ENCODE data around the gene TC2N. TPM values are rescaled to one million over a fixed set of nuclear protein-coding genes. Genes with fewer than 3 reads are reported as not detected.
A peak's percentile ranks its signal among the peaks of the same experiment; 100 is the strongest.
"Not testable (repeated sequence)": the region's sequence is repeated elsewhere in the genome, so short reads cannot be mapped to it uniquely, and the experiment has no call there.

TC2N gene
- 10 to 100 TPM in 3 of 12 donors, 1 to 10 TPM in 8, not detected in 1; 1.8 to 26.8 (median 4.8) TPM for polyA plus RNA-seq (ENCODE audit: insufficient read length in 12 of 12)
- long read RNA-seq, donor 1, full-length matches to known transcripts: 5 of 11 reads
- long read RNA-seq, donor 1, partial matches to known transcripts: 6 of 11 reads
- long read RNA-seq, donor 1, other reads (novel, unspliced or antisense): 0 of 11 reads
- long read RNA-seq, donor 2, partial matches to known transcripts: 0 of 1 reads
- long read RNA-seq, donor 2, other reads (novel, unspliced or antisense): 0 of 1 reads
- long read RNA-seq, donor 3: 0 reads
- long read RNA-seq, donor 4: 0 reads
- long read RNA-seq, donor 5: 0 reads
- long read RNA-seq, donor 6: 0 reads
- long read RNA-seq, donor 7, full-length matches to known transcripts: 2 of 2 reads
- long read RNA-seq, donor 7, partial matches to known transcripts: 0 of 2 reads
- long read RNA-seq, donor 7, other reads (novel, unspliced or antisense): 0 of 2 reads
- long read RNA-seq, donor 8: 0 reads
- long read RNA-seq, donor 9: 0 reads
- long read RNA-seq, donor 10, partial matches to known transcripts: 0 of 2 reads
- long read RNA-seq, donor 10, other reads (novel, unspliced or antisense): 0 of 2 reads
- long read RNA-seq, donor 11: 0 reads

- DNase-seq: no peak
These were observed at the start of gene TC2N for GRCh38 chr14:91867316-91867988. Gene TC2N (minus strand): TSS chr14:91867536. CDS start chr14:91813769, 53,767 bp downstream.

- DNase-seq: no peak
These were observed 44.7 kb upstream of the TC2N start for GRCh38 chr14:91912035-91912434.

- no peak for DNase-seq
These were observed 44.2 kb upstream of the TC2N start for GRCh38 chr14:91911474-91912032.

GRCh38 chr14:91910196-91910595 is 42.9 kb upstream of the TC2N start:
- DNase-seq: no peak

- DNase-seq: no peak
These were observed 39.0 kb upstream of the TC2N start for GRCh38 chr14:91906374-91906773.

- no peak for DNase-seq
These were observed 37.8 kb upstream of the TC2N start for GRCh38 chr14:91904956-91905645.

- no peak for DNase-seq
These were observed 37.1 kb upstream of the TC2N start for GRCh38 chr14:91904483-91904882.

- no peak for DNase-seq
These were observed 35.7 kb upstream of the TC2N start for GRCh38 chr14:91903070-91903469.

- no peak for DNase-seq
These were observed 35.0 kb upstream of the TC2N start for GRCh38 chr14:91902336-91902735.

- no peak for DNase-seq
These were observed 34.3 kb upstream of the TC2N start for GRCh38 chr14:91901449-91902226.

- no peak for DNase-seq
These were observed 32.5 kb upstream of the TC2N start for GRCh38 chr14:91899806-91900205.

GRCh38 chr14:91899213-91899612 is 31.9 kb upstream of the TC2N start:
- DNase-seq: no peak

GRCh38 chr14:91898372-91898771 is 31.0 kb upstream of the TC2N start:
- peak; percentile 80 for DNase-seq

- DNase-seq: not testable (repeated sequence)
These were observed 30.4 kb upstream of the TC2N start for GRCh38 chr14:91897716-91898115.

GRCh38 chr14:91897106-91897701 is 29.9 kb upstream of the TC2N start:
- DNase-seq: no peak

- no peak for DNase-seq
These were observed 29.1 kb upstream of the TC2N start for GRCh38 chr14:91896419-91896818.

GRCh38 chr14:91893669-91894068 is 26.3 kb upstream of the TC2N start:
- DNase-seq: no peak

GRCh38 chr14:91893007-91893406 is 25.7 kb upstream of the TC2N start:
- DNase-seq: no peak

GRCh38 chr14:91891721-91892220 is 24.4 kb upstream of the TC2N start:
- no peak for DNase-seq

- DNase-seq: no peak
These were observed 23.8 kb upstream of the TC2N start for GRCh38 chr14:91891101-91891500.
